Epidermal melanocyte (primary cell): ENCODE data around the gene JMJD1C.

Experiments used
- DNase-seq: peaks from one replicate; pipeline ENCODE4 v3.0.0; 2011; ENCODE audit warnings: low spot score; ENCODE audit not compliant: insufficient read length

The JMJD1C gene

DNA sequence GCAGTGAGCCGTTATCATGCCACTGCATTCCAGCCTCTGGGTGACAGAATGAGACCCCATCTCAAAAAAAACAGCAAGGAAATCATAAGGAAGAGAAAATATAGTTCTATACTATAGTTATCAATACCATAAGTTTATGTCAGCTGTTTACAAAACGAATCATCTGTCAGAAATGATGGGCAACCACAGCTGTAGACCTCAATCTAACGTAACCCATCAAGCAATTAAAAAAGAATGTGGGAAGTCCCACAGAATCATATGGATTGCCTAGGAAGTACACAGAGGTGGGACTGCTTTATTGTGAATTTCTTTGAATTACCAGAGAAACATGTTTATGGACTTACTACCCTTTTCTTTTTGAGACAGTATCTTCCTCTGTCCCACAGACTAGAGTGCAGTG, 325.7 kb downstream of the JMJD1C start:
- DNase-seq, result no peak

DNA sequence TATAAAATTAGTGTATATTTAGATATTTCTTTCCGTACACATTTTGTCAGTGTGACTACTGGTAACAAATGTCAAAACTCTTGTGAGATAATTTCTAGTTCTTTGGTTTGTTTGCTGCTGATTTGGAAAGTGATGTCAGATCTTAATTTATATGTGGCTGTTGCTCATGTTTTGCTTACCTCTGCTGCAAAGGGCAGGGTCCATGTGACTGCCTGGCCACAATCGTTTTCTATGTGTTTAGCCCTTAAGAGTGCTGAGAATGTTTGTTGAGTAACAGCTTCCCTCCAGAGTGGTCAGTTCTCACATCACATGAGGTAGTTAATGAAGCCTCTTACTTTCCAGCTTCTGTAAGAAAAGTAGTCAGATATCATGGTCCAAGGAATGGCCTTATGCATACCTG, 328.5 kb downstream of the JMJD1C start:
- no peak for DNase-seq

DNA sequence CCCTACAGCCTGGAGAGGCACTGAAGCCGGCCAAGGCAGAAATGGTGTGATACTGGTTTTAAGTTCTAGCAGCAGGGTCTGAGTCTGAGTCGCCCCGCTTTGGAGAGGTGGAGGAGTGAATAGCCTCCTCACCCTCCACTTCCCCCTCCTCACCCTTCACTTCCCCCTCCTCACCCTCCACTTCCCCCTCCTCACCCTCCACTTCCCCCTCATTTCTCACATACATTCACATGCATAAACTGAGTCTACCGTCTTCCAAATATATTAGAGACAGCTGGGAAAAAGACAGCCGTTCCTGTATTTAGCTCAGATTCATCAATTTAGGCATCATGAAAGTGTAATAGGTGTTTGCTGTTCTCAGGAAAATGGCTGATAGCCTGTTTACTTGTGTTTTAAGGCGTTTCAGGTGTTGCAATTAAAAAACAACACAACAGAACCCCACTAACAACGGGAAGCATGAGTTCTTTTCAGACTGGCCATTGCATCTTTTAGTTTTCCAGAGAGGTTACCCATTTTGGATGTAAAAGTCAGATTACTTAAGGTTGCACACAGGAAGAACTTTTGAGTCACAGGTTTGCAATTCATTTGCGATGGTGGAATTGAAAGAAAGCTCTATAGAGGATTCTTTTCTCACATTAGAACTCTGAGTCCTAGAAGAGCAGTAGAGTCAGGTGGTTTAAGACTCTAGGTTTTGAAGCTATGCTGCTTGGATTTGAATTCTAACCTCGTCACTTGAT, 331.8 kb downstream of the JMJD1C start:
- no peak for DNase-seq

DNA sequence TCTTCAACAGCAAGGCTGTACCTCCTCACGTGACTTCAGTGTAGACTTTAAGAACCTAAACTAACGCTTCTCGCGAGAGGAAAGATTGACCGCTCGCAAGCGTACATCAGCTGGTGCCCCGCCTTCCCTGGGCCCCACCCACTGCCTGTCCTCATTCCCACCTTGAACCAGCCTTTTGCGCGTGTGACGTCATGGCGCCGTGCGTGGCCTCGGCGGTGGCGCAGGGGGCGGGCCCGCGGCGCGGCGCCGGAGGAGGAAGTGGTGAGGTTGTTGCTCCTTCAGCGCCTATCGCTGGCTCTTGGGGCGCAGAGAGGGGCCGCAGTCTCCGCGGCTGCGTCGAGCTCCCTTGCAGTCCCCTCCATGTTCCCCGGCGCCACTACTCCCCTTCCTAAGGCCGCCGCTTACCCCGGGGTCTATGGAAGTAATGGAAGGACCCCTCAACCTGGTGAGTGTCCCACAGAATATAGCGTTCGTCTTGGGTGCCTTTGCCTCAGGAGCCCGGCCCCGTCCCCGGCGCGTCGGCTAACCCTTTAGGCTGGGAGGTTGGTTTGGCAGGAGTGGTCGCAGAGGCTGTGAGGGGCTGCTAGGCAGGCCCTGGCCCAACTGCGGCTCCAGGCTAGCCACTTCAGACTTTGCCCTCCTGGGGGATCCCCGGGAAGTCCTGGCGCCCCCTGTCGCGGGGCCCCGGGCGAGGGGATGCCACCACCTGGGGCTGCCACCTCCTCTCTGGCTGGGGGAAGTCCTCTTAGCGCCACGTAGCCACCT, 332.5 kb downstream of the JMJD1C start, which contains the start of gene NRBF2:
TSS of gene NRBF2 (plus strand) at position 273 of the 765 bp plus-strand sequence. CDS start at position 416, 143 bp downstream.
- peak; percentile 72 for DNase-seq

DNA sequence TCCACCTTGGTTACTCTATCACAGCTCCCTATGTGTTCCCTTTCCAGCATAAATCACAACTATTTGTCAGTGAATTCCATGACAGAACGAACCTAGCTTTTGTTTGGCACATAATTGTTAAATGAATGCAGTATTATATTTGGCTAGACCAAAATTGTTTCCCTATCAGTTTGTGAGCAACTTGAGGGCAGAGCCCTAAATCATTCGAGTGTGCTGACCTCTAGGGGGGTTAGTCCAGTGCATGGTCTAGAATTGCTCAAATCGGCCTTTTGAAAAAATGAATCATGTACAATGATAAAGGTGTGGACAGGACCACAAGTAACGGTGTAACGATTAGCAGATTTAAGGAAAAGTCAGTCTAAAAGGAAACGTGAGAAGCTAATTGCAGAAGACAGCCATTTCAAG, 333.1 kb downstream of the JMJD1C start:
- no peak for DNase-seq

DNA sequence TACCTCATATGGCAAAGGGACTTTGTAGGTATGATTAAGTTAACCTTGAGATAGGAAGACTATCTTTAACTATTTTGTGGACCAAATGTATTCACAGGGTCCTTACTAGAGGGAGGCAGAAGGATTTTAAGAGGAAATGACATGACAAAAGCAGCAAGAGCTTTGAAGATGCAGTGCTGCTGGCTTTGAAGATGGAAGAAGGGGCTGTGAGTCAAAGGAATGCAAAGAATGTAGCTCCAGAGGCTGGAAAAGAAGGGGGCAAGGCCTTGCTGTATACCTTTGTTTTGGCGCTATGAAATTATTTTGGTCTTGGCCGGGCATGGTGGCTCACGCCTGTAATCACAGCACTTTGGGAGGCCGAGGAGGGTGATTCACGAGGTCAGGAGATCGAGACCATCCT, 335.9 kb downstream of the JMJD1C start:
- no peak for DNase-seq

DNA sequence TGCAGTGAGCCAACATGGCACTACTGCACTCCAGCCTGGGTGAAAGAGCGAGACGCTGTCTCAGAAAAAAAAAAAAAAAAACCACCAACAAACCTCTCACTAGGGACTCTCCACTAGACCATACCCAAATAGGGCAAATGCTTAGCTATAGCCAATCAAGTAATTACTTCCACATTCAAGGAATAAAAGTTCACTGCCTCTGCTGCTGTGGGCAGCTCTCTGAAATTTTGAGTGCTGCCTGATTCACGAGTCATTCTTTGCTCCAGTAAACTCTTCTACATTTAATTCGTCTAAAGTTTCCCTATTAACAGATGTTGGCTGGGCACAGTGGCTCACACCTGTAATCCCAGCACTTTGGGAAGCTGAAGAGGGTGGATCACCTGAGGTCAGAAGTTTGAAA, 337.3 kb downstream of the JMJD1C start:
- DNase-seq, result no peak

DNA sequence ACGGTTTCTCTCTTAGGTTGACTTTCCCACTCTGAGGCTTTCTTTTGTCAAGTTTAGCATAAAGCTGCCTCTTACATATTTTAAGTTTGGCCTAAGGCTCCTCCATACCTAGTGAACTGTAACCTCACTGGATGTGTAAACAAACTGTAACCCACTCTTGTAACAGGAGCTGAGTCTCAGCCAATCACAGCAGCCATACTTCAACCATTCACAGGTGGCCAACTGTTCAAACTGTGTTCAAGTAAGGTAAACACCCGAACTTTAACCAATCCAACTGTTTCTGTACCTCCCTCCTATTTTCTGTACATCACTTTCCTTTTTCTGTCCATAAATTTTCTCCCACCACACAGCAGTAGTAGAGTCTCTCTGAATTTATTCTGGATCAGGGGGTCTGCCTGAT, 340.3 kb downstream of the JMJD1C start:
- DNase-seq, result no peak

DNA sequence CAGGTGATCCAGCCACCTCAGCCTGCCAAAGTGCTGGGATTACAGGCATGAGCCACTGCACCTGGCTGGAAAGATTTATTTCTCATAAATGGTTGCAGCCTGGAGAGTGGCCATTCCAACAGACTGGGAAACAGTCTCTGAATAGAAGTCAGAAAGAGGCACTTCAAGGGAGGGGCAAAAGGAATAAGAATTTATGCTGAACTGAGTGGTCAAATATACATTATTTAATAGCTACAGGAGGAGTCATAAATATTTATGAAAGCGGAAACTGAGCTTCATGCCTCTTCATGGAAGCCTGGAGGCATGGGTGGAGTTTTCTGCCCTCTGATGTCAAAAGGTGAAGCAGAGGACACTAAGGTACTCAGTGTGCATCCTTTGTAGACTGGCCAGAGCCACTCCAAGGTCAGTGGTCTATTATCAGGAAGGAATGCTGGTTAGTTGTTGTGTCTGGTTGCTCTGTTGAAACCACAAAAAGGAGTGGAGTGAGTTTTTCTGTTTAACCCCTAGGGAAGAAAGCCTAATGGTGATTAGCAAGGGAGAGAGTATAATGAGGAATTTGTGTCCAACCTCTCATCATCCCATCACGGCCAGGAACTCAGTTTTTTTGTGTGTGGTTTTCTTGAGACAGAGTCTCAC, 341.9 kb downstream of the JMJD1C start:
- no peak for DNase-seq

DNA sequence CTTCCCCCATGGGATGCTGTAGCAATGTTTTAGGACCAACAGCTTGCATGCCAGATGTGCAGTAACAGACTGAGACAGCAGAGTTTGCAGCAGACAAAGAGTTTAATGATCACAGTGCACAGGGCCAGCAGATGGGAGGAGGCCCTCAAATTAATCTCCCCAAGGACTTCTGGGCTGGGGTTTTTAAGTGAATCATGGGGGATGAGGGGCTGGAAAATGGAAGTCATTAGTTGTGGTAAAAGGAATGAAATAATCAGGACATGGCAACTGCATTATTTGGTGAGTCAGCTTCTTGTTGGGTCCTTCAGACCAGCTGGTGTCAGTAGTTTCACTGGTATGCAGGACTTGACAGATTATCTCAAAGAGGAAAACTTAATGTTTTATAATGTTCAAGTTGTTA, 345.2 kb downstream of the JMJD1C start:
- no peak for DNase-seq

DNA sequence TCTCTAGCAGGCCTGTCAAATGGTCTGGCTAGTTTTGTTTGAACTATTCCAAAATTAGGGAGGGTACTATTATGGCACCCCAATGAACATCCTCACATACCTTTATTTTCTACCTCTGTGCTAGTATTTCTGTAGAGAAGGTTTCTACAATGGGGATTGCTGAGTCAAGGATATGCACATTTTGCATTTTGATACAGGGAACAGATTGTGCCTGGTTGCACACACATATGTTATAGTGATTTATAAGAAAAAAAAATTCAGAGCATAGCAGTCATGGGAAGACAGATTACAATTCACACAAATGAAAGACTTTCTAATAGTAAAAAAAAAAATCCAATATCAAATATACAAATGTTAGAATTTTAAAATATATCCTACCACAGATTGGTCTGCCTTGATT, 346.7 kb downstream of the JMJD1C start:
- DNase-seq, result no peak
